Gastrocnemius medialis (tissue), 4 donors: ENCODE data around the gene VSIR.

Experiments
- CTCF ChIP-seq, 5 experiments: fragments of 450-650 bp in 3 of 5; fragments of 200-600 bp in 2 of 5; sonication (generic) in 2 of 5; IDR thresholded peaks in 4 of 5; conservative IDR thresholded peaks in 1 of 5; 1 replicate in 4 of 5; 2 replicates in 1 of 5; pipeline ENCODE4 v1.5.1; 2016 to 2019; ENCODE audit warnings: antibody characterized with exemption in 5 of 5, mild to moderate bottlenecking in 3 of 5, moderate library complexity in 3 of 5
- POLR2A ChIP-seq, 2 donors: fragments of 450-650 bp; IDR thresholded peaks; one replicate each; pipeline ENCODE4 v1.6.1; 2017; ENCODE audit warnings: antibody characterized with exemption in 2 of 2, mild to moderate bottlenecking in 2 of 2, moderate library complexity in 2 of 2

- TF ChIP-seq CTCF (IDR thresholded peaks at IDR 0.05 in 4 of 5, conservative IDR thresholded peaks at IDR 0.05 in 1 of 5) (no peak), POLR2A (IDR thresholded peaks at IDR 0.05) (no peak)
Observed at GRCh38 chr10:71811351-71811750, 38.0 kb upstream of the VSIR start.
